Stimulated activated CD8-positive, alpha-beta memory T cell treated with anti-CD3 and anti-CD28 coated beads, Interleukin-7, amount 100 ng/mL, for 24 hours (primary cell): ENCODE measurements around the gene MACF1.
A peak's percentile ranks its signal among the peaks of the same experiment; 100 is the strongest.

Experiments
- DNase-seq: peaks from one replicate; pipeline ENCODE4 v3.0.0-alpha.2; 2020; ENCODE audit warnings: low read depth

The MACF1 gene

DNA sequence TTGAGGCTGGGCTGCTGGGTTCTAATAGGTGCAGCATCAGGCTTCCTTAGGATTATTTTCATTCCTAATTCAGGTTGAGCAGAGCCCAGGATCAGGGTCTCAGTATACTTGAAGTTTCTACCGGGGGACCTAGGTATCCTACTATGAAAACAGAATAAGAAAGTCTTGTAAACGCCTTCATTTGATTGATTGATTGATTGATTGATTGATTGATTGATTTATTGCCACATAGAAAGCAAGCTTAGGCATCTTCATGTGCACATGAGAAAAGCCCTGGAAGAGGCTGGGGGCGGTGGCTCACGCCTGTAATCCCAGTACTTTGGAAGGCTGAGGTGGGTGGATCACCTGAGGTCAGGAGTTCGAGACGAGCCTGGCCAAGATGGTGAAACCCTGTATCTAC lies 189.6 kb downstream of the MACF1 start:
- no peak for DNase-seq

DNA sequence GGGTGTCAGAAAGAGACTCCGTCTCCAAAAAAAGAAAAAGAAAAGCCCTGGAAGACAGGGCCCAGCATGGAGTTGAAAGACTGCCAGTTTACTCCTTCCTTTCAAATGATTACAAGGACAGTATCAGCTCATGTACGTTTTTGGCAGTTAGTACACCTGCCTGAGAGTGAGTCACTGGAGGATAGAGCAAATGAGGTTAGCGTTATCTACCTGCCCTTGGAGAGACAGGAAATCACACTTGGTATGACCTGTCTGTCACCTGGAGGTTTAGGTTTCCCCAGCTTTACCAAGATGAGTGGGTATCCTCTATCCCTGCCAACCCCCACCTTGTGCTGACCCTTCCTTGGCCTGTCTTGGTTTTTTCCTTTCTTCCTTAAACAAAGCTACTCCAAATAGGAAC lies 190.1 kb downstream of the MACF1 start:
- no peak for DNase-seq

DNA sequence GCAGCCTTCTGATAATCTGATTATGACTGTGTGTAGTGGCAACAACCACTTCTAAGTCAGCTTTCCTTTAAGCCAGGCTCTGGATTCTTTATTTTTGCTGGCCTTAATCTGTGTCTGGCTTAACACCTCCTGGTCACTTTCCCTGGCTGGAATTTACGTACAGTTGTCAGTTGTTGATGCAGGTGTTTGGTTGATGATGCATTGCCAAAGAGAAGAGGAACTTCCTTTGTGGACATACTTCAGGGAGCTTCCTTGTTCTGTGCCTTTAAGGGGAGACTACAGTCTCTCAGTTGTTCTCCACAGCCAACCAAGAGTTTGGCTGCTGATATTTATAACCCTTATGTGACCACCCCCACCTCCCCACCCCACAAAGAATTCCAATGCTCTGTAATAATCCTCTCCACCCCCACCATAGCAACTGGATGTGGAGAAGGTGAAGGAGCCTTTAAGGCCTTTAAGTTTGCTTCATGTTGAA lies 190.9 kb downstream of the MACF1 start:
- DNase-seq: no peak

GRCh38 chr1:39396671-39397070 lies 192.2 kb downstream of the MACF1 start:
- DNase-seq: no peak

DNA sequence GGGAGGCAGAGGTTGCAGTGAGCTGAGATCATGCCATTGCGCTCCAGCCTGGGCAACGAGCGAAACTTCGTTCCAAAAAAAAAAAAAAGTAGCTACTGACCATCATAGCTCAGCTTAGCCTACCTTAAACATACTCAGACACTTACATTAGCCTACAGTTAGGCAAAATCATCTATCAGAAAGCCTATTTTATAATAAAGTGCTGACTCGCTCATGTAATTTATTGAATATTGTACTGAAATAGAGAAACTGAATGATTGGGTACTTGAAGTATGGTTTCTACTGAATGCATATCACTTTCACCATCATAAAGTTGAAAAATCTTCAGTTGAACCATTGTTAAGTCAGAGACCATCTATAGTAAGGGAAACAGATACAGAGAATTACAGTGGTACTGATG lies 193.0 kb downstream of the MACF1 start:
- no peak for DNase-seq

DNA sequence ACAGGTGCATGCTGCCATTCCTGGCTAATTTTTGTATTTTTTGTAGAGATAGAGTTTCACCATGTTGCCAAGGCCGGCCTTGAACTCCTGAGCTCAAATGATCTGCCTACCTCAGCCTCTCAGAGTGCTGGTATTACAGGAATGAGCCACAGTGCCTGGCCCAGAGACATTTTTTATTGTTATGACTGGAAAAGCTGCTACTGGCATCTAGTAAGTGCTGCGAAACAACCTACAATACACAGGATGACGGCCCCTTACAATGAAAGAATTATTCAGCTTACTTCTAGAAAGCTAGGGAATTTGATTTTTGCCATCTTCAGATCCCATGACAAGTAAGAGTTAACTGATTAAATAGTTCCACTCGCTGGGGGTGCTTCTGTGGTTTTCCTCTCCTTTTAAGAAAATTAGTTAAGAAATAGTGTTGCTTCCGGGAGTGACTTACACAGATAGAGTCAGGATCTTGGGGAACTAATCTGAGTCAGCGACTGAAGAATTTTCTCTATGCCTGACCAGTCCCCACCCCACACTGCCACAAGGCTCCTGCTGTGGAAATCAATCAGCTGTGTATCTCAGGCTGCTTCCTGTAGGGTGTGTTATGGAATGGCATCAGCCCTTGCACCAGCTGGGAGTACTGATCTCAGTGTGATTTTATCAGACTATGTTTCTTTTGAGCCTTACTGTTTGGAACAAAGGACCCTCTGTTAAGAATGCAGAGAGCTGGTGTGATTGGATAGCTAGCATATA lies 194.0 kb downstream of the MACF1 start:
- DNase-seq: no peak

DNA sequence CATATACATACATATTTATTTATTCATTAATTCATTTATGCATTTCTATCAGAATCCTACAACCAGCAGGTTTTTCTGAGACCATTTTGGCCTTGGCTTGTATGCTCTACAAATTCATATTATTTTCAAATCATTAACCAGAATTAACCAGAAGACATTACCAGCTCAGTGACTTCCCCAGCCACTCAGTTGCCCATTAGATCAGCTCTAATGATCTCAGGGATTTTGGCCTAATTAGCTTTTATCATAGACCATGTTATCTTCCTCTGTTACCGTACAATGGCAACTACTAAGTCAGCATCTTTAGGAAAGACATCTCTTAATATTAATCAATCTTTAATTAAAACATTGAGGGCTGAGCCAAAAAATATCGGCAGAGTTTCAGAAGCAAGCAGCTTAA lies 196.6 kb downstream of the MACF1 start:
- no peak for DNase-seq

- no peak for DNase-seq
Observed at GRCh38 chr1:39404876-39405275, 200.4 kb downstream of the MACF1 start.

- no peak for DNase-seq
Observed at GRCh38 chr1:39405358-39405757, 200.9 kb downstream of the MACF1 start.

DNA sequence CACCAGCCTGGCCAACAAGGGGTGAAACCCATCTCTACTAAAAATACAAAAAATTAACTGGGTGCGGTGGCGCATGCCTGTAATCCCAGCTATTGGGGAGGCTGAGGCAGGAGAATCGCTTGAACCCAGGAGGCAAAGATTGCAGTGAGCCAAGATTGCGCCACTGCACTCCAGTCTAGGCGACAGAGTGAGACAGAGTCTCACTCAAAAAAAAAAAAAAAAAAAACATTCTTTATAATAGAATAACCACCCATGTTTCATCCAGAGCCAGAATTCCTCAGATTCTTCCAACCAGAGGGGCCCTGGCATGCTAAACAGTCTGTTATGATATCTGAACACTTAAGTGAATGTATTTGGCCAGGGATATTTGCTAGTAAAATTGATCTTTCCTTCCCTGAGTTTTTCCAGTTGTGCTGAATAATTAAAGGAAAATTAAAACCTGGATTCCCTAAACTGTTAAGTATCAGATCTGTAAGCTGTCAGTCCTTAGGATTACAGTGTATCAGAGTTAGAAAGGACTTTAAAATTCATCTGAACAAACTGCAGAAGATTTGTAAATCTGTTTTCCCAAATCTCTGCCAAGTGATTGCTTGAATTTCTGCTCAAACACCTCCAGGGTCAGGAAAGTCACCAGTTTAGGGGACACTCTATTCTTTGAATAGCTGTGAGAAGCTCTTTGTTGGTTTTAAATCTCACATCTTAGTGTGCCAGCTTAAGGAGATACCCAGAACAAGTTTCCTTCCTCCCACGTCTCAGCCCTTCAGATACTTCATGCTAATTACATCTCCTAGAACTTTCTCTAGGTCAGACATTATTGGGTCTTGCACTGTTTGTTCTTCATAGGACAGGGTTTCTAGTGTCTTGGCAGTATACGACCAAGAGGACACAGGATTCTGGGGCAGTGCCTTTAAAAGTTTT lies 202.3 kb downstream of the MACF1 start:
- DNase-seq: no peak

DNA sequence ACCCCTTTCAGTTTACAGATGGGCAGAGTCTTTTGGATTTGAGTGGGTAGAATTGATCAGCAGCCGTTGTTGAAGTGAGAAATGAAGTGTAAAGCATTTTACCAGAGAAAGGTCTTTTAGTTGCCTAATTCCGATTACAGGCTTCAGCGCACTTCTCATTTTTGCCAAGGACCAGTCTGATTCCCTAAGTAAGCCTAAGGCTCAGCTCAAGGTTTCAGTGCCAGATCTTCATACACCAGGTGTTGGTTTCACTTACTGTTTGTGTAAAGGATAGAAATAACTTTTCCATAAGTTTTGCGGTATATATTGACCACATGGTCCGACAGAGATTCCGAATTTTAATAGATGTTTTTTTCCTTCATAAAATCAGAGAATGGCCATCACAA lies 203.0 kb downstream of the MACF1 start:
- no peak for DNase-seq

GRCh38 chr1:39407896-39408640 lies 203.6 kb downstream of the MACF1 start:
- DNase-seq: no peak

DNA sequence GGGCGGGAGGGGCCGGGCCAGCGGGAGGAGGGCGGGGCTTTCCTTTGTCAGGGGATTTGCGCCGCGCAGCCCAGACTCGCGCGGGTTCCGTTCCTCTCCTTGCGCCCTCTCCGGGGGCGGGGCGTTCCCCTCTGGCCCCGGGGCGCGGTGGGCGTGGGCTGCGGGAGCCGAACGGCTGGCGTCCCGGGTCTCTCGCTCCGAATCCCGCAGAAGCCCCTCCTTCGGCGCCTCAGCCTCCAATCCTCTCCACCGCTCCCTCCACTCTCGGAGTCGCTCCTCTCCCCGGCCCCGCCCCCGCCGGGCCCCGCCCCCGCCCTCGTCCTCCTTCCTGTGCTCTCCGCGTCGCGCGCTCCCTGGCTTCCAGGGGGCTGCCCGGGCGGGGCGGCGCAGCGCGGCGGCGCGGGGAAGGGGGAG lies 204.2 kb downstream of the MACF1 start:
- DNase-seq: peak; percentile 70

DNA sequence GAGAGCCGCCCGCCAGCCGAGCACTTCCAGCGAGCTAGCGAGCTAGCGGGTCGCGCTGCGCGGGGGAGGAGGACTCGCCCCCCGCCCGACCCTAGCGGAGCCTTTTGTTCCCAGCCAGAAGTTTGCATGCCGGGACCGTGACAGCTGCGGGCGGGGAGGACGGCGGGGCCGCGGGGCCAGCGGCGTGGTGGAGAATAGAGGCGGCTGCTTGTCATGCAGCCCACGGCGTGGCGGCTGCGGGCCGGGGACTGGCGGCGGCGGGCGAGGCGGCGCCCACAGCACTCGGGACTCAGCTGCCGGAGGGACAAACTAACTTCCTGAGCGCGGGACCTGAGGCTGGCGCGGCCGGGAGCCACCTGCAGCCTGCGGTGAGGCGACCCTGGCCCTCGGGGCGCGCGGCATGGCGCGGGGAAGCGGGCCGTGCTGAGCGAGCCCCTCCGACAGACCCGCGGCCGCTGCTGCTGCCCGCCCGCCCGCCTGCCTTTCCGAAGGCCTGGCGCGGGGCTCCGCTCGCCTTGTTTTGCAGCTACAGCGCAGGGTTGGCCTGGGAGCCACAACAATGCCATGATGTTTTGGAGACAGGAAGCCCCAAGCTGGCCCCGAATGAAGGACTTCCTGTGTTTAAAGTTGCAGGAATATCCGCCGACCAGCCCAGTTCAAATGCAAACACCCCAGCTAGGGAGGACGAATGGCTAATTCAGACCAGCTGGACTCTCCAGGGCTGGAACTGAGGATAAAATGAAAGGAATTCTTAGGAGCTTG lies 204.7 kb downstream of the MACF1 start:
- DNase-seq: no peak

- no peak for DNase-seq
Observed at GRCh38 chr1:39410915-39411436, 206.5 kb downstream of the MACF1 start.

GRCh38 chr1:39411526-39412478 lies 207.3 kb downstream of the MACF1 start:
- DNase-seq: no peak

DNA sequence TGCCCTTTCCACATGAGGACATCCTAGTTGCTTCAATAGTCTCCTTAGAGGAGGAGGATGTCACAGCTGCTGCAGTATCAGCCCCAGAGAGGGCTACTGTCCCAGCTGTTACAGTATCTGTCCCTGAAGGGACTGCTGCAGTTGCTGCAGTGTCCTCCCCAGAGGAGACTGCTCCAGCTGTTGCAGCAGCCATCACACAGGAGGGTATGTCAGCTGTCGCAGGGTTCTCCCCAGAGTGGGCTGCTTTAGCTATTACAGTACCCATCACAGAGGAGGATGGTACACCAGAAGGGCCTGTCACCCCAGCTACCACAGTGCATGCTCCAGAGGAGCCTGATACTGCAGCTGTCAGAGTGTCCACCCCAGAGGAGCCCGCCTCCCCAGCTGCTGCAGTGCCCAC lies 208.4 kb downstream of the MACF1 start:
- DNase-seq: no peak

GRCh38 chr1:39413902-39414528 lies 209.5 kb downstream of the MACF1 start:
- no peak for DNase-seq

GRCh38 chr1:39415553-39415952 lies 211.1 kb downstream of the MACF1 start:
- DNase-seq: no peak

- DNase-seq: no peak
Observed at GRCh38 chr1:39416609-39417008, 212.1 kb downstream of the MACF1 start.
